C4-2B (cell line): ENCODE measurements around the gene KDM1B.

Experiments used
- ZFX ChIP-seq: fragments of 450-650 bp; IDR thresholded peaks from 2 replicates; pipeline ENCODE4 v1.6.1; 2017
- TF ChIP-seq, protein P1 (sequence below): fragments of 450-650 bp; conservative IDR thresholded peaks from 2 replicates; pipeline ENCODE4 v1.5.1; 2017; ENCODE audit warnings: mild to moderate bottlenecking

DNA sequence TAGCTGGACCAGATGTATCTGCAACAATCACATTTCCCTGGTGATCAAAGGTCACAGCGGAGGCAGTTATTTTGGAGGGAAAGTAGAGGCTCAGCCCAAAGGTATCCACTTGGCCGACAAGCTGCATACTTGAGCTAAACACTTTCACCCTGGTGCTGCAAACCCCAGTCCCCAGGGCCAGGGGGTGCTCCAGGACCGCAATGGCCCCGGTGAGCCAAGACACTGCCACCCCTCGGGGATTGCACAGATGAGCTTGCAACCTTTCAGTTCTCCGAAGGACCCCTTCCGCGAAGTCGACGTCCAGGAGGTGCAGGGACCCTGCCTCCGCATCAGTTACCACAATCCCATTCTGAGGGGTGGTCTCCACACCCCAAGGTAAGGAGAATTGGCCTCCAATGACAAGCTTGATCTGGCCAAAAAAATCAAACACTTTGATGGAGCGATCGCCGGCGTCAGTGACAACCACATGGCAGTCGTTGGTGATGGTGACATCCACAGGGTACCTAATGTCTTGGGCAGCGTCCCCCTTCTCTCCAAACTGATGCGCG lies 33.6 kb upstream of the KDM1B start:
- TF ChIP-seq, protein P1, sequence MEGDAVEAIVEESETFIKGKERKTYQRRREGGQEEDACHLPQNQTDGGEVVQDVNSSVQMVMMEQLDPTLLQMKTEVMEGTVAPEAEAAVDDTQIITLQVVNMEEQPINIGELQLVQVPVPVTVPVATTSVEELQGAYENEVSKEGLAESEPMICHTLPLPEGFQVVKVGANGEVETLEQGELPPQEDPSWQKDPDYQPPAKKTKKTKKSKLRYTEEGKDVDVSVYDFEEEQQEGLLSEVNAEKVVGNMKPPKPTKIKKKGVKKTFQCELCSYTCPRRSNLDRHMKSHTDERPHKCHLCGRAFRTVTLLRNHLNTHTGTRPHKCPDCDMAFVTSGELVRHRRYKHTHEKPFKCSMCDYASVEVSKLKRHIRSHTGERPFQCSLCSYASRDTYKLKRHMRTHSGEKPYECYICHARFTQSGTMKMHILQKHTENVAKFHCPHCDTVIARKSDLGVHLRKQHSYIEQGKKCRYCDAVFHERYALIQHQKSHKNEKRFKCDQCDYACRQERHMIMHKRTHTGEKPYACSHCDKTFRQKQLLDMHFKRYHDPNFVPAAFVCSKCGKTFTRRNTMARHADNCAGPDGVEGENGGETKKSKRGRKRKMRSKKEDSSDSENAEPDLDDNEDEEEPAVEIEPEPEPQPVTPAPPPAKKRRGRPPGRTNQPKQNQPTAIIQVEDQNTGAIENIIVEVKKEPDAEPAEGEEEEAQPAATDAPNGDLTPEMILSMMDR, result no peak
- no peak for TF ChIP-seq ZFX
